Heart left ventricle (tissue), 13 donors: ENCODE measurements around the gene DNAAF8.

Experiments used
- CTCF ChIP-seq, 12 donors: fragments of 200-600 bp; sonication (generic) in 4 of 12; IDR thresholded peaks; one replicate each; pipeline versions ENCODE4 v1.5.0 to v1.8.0; 2018 to 2022; ENCODE audit warnings: antibody characterized with exemption in 12 of 12, mild to moderate bottlenecking in 5 of 12
- POLR2A ChIP-seq, 2 donors: fragments of 450-650 bp; IDR thresholded peaks; one replicate each; pipeline ENCODE4 v1.6.1; 2017; ENCODE audit warnings: antibody characterized with exemption in 2 of 2, mild to moderate bottlenecking in 2 of 2, moderate library complexity in 2 of 2
- donor health status: ischemic (EF 13 %, LVEDD 7.1; RV severe dilation, severe dysfunction).
- donor health status: DM: no; HTN: yes; CAD: no.
- donor health status: DM: no; HTN: no; CAD: no.
- donor health status: ischemic (EF 25% LVEDD 6.9; RV normal size, moderate dysfunction).
- donor health status: ischemic (EF 25% LVEDD 5.7; RV mildly dilated, moderate dysfunction).
- donor health status: ischemic (EF 35%, LVEDD 5.7; RV mildly dilated, moderate dysfunction).
- donor health status: nonischemic (EF 11% LVEDD 7.7; RV severe dilation, severe dysfunction).
- donor health status: DM: yes; HTN: yes; CAD: no.
- donor health status: PGD.
- donor health status: ischemic (EF 29% LVEDD 5.4; RV normal size, mild dysfunction).
- donor health status: nonischemic (EF 23%, LVEDD 6.1; RV moderate dilation, normal function).

DNA sequence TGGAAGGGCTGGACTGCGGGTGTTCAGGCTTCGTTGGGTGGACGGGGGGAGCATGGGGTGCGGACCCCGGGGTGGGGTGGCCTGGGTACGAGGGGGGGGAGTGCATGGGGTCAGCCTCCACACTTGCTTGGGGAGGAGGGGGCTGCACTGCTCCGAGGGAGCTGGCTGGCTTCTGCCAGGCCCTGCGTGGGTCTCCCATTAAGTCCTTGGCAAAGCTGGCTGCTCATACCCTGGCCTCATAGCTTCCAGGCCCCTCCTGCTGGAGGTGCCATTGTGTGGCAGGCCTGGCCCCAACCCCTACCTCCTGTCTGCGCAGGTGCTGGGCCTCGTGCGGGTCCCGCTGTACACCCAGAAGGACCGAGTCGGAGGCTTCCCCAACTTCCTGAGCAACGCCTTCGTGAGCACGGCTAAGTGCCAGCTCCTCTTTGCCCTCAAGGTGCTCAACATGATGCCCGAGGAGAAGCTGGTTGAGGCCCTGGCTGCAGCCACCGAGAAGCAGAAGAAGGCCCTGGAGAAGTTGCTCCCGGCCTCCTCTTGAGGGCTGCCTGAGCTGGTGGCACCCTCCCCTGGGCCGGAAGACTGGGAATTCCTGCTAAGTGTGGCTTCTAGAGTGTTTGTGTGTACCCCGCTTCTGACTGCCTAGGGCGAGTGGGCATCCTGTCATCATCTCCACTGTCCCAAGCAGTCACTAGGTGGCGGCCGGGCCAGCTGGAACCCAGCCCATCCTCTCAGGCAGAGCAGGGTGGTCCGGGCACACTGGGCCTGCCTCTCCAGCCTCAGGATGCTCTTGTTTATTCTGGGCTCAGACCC, 39.5 kb upstream of the DNAAF8 start:
- peak in 4 of 12 donors; percentile 11 to 43 (median 32) for TF ChIP-seq CTCF (IDR thresholded peaks at IDR 0.05)
- TF ChIP-seq POLR2A (IDR thresholded peaks at IDR 0.05): no peak
